GM12801 (cell line): ENCODE data around the gene ZNF516.

ENCODE experiments used
- CTCF ChIP-seq: IDR thresholded peaks from one replicate; pipeline ENCODE4 v1.5.1; 2011; ENCODE audit warnings: control low read depth; ENCODE audit not compliant: insufficient read length; ENCODE audit errors: extremely low read depth

ZNF516 gene

GRCh38 chr18:76468345-76469304 lies 26.4 kb downstream of the ZNF516 start:
- TF ChIP-seq CTCF: no peak

GRCh38 chr18:76467371-76468190 lies 27.5 kb downstream of the ZNF516 start:
- no peak for TF ChIP-seq CTCF

GRCh38 chr18:76466410-76466991 lies 28.5 kb downstream of the ZNF516 start:
- TF ChIP-seq CTCF: no peak

- TF ChIP-seq CTCF: no peak
Measured at GRCh38 chr18:76465630-76466409, 29.2 kb downstream of the ZNF516 start.

GRCh38 chr18:76464281-76465259 lies 30.5 kb downstream of the ZNF516 start:
- TF ChIP-seq CTCF: no peak

- no peak for TF ChIP-seq CTCF
Measured at GRCh38 chr18:76463872-76464271, 31.2 kb downstream of the ZNF516 start.
